ENCODE measurements around the gene HIP1R.

The HIP1R gene

GRCh38 chr12:122845041-122845864 lies 10.0 kb downstream of the HIP1R start:
- no peak overlapping the region for H3K4me3 ChIP-seq (ENCODE audit: low read depth, low read length)
- no peak for DNase-seq (ENCODE audit: low read depth)
- no peak for TF ChIP-seq POLR2A (IDR thresholded peaks at IDR 0.05; ENCODE audit: extremely low read depth, insufficient read length)
- TF ChIP-seq MYC (IDR thresholded peaks at IDR 0.05; ENCODE audit: low read depth, low read length) = no peak
- no peak for TF ChIP-seq MAX (IDR thresholded peaks at IDR 0.05; ENCODE audit: low read depth, low read length)
- TF ChIP-seq CTCF (IDR thresholded peaks at IDR 0.05; ENCODE audit: low read depth, low read length) = no peak

GRCh38 chr12:122845865-122846621 lies 10.8 kb downstream of the HIP1R start:
- TF ChIP-seq CTCF (IDR thresholded peaks at IDR 0.05; ENCODE audit: low read depth, low read length) (no peak), MYC (IDR thresholded peaks at IDR 0.05; ENCODE audit: low read depth, low read length) (no peak), MAX (IDR thresholded peaks at IDR 0.05; ENCODE audit: low read depth, low read length) (no peak), POLR2A (IDR thresholded peaks at IDR 0.05; ENCODE audit: extremely low read depth, insufficient read length) (no peak)
- no peak for DNase-seq (ENCODE audit: low read depth)

GRCh38 chr12:122846622-122847515 lies 11.6 kb downstream of the HIP1R start:
- DNase-seq (ENCODE audit: low read depth) = no peak
- no peak overlapping the region for H3K4me3 ChIP-seq (ENCODE audit: low read depth, low read length)
- TF ChIP-seq MYC (IDR thresholded peaks at IDR 0.05; ENCODE audit: low read depth, low read length) (no peak), MAX (IDR thresholded peaks at IDR 0.05; ENCODE audit: low read depth, low read length) (no peak), CTCF (IDR thresholded peaks at IDR 0.05; ENCODE audit: low read depth, low read length) (no peak), POLR2A (IDR thresholded peaks at IDR 0.05; ENCODE audit: extremely low read depth, insufficient read length) (no peak)

More at GRCh38 chr12:122845865-122846621, 10.8 kb downstream of the HIP1R start:
- no peak overlapping the region for H3K4me3 ChIP-seq (ENCODE audit: low read depth, low read length)

- TF ChIP-seq MYC (IDR thresholded peaks at IDR 0.05; ENCODE audit: low read depth, low read length) = no peak
- TF ChIP-seq POLR2A (IDR thresholded peaks at IDR 0.05; ENCODE audit: extremely low read depth, insufficient read length) = no peak
- no peak for TF ChIP-seq MAX (IDR thresholded peaks at IDR 0.05; ENCODE audit: low read depth, low read length)
- no peak for TF ChIP-seq CTCF (IDR thresholded peaks at IDR 0.05; ENCODE audit: low read depth, low read length)
- no peak overlapping the region for H3K4me3 ChIP-seq (ENCODE audit: low read depth, low read length)
- no peak for DNase-seq (ENCODE audit: low read depth)
Observed at GRCh38 chr12:122847516-122847836, 12.2 kb downstream of the HIP1R start.

- no peak for TF ChIP-seq CTCF (IDR thresholded peaks at IDR 0.05; ENCODE audit: low read depth, low read length)
- TF ChIP-seq MAX (IDR thresholded peaks at IDR 0.05; ENCODE audit: low read depth, low read length) = no peak
- no peak for TF ChIP-seq POLR2A (IDR thresholded peaks at IDR 0.05; ENCODE audit: extremely low read depth, insufficient read length)
- no peak for TF ChIP-seq MYC (IDR thresholded peaks at IDR 0.05; ENCODE audit: low read depth, low read length)
- H3K4me3 ChIP-seq (ENCODE audit: low read depth, low read length) = no peak overlapping the region
- DNase-seq (ENCODE audit: low read depth) = no peak
Observed at GRCh38 chr12:122847921-122848421, 12.7 kb downstream of the HIP1R start.
